CD14-positive monocyte (primary cell): ENCODE results near the gene PRPF31. TPM values are rescaled to one million over a fixed set of nuclear protein-coding genes. Genes with fewer than 3 reads are reported as not detected.

Source experiments
- DNase-seq, 3 donors: peaks; one replicate each; pipeline ENCODE4 v3.0.0-alpha.2; 2011 to 2022
- H2AFZ ChIP-seq: 2 replicates; pipeline ENCODE4 v1.6.0; 2012; ENCODE audit warnings: mild to moderate bottlenecking, low read depth, low read length, inconsistent platforms; ENCODE audit not compliant: insufficient read depth, poor library complexity, severe bottlenecking
- H3K27ac ChIP-seq, 2 donors: 1 replicate in 1 of 2; 2 replicates in 1 of 2; pipeline ENCODE4 v1.5.1; 2012 to 2013; ENCODE audit warnings: low read length in 2 of 2, control low read depth in 1 of 2, inconsistent platforms in 1 of 2, low read depth in 1 of 2, mild to moderate bottlenecking in 1 of 2
- H3K27me3 ChIP-seq, 2 donors: one replicate each; pipeline versions ENCODE4 v1.6.0 to v1.6.1; 2011 to 2013; ENCODE audit warnings: low read length in 2 of 2; ENCODE audit not compliant: control insufficient read depth in 2 of 2, insufficient read depth in 2 of 2
- H3K36me3 ChIP-seq, 2 donors: replicated peaks in 1 of 2; 1 replicate in 1 of 2; 2 replicates in 1 of 2; pipeline versions ENCODE4 v1.5.1 to v1.6.1; 2012 to 2013; ENCODE audit warnings: low read length in 2 of 2, control low read depth in 1 of 2, inconsistent platforms in 1 of 2, mild to moderate bottlenecking in 1 of 2; ENCODE audit not compliant: insufficient read depth in 2 of 2, control insufficient read depth in 1 of 2
- H3K4me1 ChIP-seq, 2 donors: 1 replicate in 1 of 2; 2 replicates in 1 of 2; pipeline versions ENCODE4 v1.5.1 to v1.6.1; 2012 to 2013; ENCODE audit warnings: low read length in 2 of 2, control low read depth in 1 of 2, inconsistent platforms in 1 of 2, mild to moderate bottlenecking in 1 of 2, moderate library complexity in 1 of 2; ENCODE audit not compliant: insufficient read depth in 2 of 2, control insufficient read depth in 1 of 2
- H3K4me2 ChIP-seq: replicated peaks from 2 replicates; pipeline ENCODE3; 2012; ENCODE audit warnings: low read length, moderate library complexity, mild to moderate bottlenecking; ENCODE audit not compliant: poor library complexity, severe bottlenecking; ENCODE audit errors: extremely low read depth
- H3K4me3 ChIP-seq, 3 experiments: fragments of 200-600 bp in 1 of 3; sonication (generic) in 1 of 3; replicated peaks in 1 of 3; 1 replicate in 2 of 3; 2 replicates in 1 of 3; pipeline ENCODE4 v1.5.1; 2011 to 2013; ENCODE audit warnings: low read length in 3 of 3, mild to moderate bottlenecking in 3 of 3, control low read depth in 2 of 3, low read depth in 2 of 3, inconsistent platforms in 1 of 3, moderate library complexity in 1 of 3
- H3K79me2 ChIP-seq: 2 replicates; pipeline ENCODE4 v1.6.0; 2012; ENCODE audit warnings: mild to moderate bottlenecking, control low read depth, inconsistent platforms, low read length, moderate library complexity; ENCODE audit not compliant: insufficient read depth
- H3K9ac ChIP-seq: 2 replicates; pipeline ENCODE4 v1.6.0; 2017; ENCODE audit warnings: low read length, mild to moderate bottlenecking; ENCODE audit not compliant: insufficient read depth, poor library complexity, severe bottlenecking
- H3K9me3 ChIP-seq, 2 donors: replicated peaks in 1 of 2; 1 replicate in 1 of 2; 2 replicates in 1 of 2; pipeline versions ENCODE4 v1.5.1 to v1.6.1; 2012 to 2013; ENCODE audit warnings: low read length in 2 of 2, control low read depth in 1 of 2; ENCODE audit not compliant: control insufficient read depth in 1 of 2, insufficient read depth in 1 of 2
- H4K20me1 ChIP-seq: 2 replicates; pipeline ENCODE4 v1.6.0; 2012; ENCODE audit warnings: mild to moderate bottlenecking, low read length, control low read depth, moderate library complexity; ENCODE audit not compliant: insufficient read depth
- H3K27ac Mint-ChIP-seq, 7 donors: one replicate each; pipeline ENCODE4 v1.8.0; 2020; ENCODE audit warnings: mild to moderate bottlenecking in 7 of 7, mixed read lengths in 7 of 7, moderate library complexity in 6 of 7, inconsistent platforms in 2 of 7
- H3K27me3 Mint-ChIP-seq, 3 donors: one replicate each; pipeline ENCODE4 v1.8.0; 2021 to 2022; ENCODE audit warnings: low read depth in 3 of 3, mild to moderate bottlenecking in 3 of 3, mixed read lengths in 3 of 3, moderate library complexity in 3 of 3, inconsistent platforms in 1 of 3
- H3K36me3 Mint-ChIP-seq, 2 donors: one replicate each; pipeline ENCODE4 v1.8.0; 2020; ENCODE audit warnings: mixed read lengths in 2 of 2, inconsistent platforms in 1 of 2, mild to moderate bottlenecking in 1 of 2
- H3K4me1 Mint-ChIP-seq: one replicate; pipeline ENCODE4 v1.8.0; 2020; ENCODE audit warnings: mild to moderate bottlenecking, mixed read lengths
- H3K4me3 Mint-ChIP-seq, 2 donors: one replicate each; pipeline ENCODE4 v1.8.0; 2020; ENCODE audit warnings: mild to moderate bottlenecking in 2 of 2, mixed read lengths in 2 of 2, moderate library complexity in 1 of 2
- H3K9me3 Mint-ChIP-seq, 7 donors: one replicate each; pipeline ENCODE4 v1.8.0; 2020 to 2022; ENCODE audit warnings: mixed read lengths in 7 of 7, mild to moderate bottlenecking in 6 of 7, moderate library complexity in 6 of 7, inconsistent platforms in 2 of 7
- CTCF ChIP-seq: fragments of 200-600 bp; IDR thresholded peaks from one replicate; pipeline ENCODE4 v1.8.0; 2022; ENCODE audit warnings: antibody characterized with exemption, mild to moderate bottlenecking
- WGBS: methylation state at CpG from one replicate; pipeline ENCODE4 v1.1.5; 2013; ENCODE audit warnings: missing lambda C conversion rate; ENCODE audit not compliant: insufficient coverage; 5-methylcytosine and 5-hydroxymethylcytosine counted together
- intact Hi-C, 2 donors: fragments of 100-400 bp; cut with micrococcal nuclease; formaldehyde crosslinking; loops; one replicate each; pipeline versions ENCODE4 v1.15.0 to v1.15.1; 2023
- polyA plus RNA-seq, 3 donors: library from polyadenylated mRNA; depleted of rRNA in 1 of 3; unstranded in 2 of 3; stranded (reverse) in 1 of 3; fragments of 300-500 nt in 2 of 3; fragments of >200 nt in 1 of 3; fragmentation: Illumina TruSeq in 2 of 3; gene quantifications; 1 replicate in 2 of 3; 2 replicates in 1 of 3; pipeline ENCODE4 v1.2.3, GENCODE V29; 2012 to 2021

Gene PRPF31
- polyA plus RNA-seq, 3 donors: 34.4 to 51.8 (median 37.6) TPM

DNA sequence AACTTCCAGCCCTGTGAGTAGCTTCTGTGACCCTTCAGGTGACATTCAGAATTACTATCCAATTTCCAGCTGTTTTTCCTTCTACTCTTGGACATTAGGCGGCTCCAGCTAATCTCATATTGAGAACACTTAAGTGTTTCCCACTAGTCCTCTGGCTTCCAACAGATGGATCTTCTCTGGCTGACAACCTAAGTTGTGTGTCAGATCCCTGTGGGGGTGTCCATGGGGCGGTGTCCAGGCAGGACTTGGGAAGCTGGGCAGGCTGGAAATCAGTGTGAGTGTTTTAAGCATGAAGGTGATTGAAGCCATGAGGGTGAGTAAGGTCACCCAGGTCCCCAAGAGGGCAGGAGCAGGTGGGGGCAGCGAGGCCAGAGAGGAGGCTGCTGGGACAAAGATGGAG lies 32.1 kb downstream of the PRPF31 start:
- Histone ChIP-seq H3K9me3 (no peaks in the 10 kb centered on the region), H4K20me1 (peaks cover 82% of the 10 kb centered on the region), H3K27ac (no peak overlapping the region), H3K36me3 (peaks cover 93 to 99% of the 10 kb centered on the region in 2 donors), H3K4me2 (no peak overlapping the region), H2AFZ (no peak overlapping the region), H3K9ac (no peak overlapping the region), H3K4me3 (no peak overlapping the region), H3K79me2 (peaks cover 8% of the 10 kb centered on the region), H3K4me1 (no peaks in the 10 kb centered on the region), H3K27me3 (no peaks in the 10 kb centered on the region)
- intact Hi-C loops: no loop called here
- no peak for TF ChIP-seq CTCF
- Mint-ChIP-seq H3K36me3 (peaks cover 87 to 98% of the 10 kb centered on the region in 2 donors), H3K27me3 (peaks cover 0 to 2% (median 0%) of the 10 kb centered on the region in 3 donors), H3K27ac (peak overlapping the region in 2 of 7 donors; percentile 6 to 9), H3K9me3 (no peaks in the 10 kb centered on the region), H3K4me1 (no peaks in the 10 kb centered on the region), H3K4me3 (no peak overlapping the region)
- no peak for DNase-seq
- 86% methylated on average over 1 of the region's 3 CpGs for WGBS

DNA sequence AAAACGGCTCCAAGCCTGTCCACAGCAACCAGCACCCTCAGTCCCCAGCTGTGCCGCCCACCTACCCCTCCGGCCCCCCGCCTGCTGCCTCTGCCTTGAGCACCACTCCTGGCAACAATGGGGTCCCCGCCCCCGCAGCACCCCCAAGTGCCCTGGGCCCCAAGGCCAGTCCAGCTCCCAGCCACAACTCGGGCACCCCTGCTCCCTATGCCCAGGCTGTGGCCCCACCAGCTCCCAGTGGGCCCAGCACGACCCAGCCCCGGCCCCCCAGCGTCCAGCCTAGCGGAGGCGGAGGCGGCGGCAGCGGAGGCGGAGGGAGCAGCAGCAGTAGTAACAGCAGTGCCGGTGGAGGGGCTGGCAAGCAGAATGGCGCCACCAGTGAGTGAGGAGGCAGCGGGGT lies 32.6 kb downstream of the PRPF31 start:
- H4K20me1 ChIP-seq: peaks cover 82% of the 10 kb centered on the region
- intact Hi-C loops: no loop called here
- H3K27me3 ChIP-seq: no peaks in the 10 kb centered on the region
- TF ChIP-seq CTCF: no peak
- peaks cover 92 to 99% of the 10 kb centered on the region in 2 donors for H3K36me3 ChIP-seq
- no peak for DNase-seq
- Mint-ChIP-seq H3K4me3 (no peak overlapping the region), H3K4me1 (no peaks in the 10 kb centered on the region), H3K36me3 (peaks cover 85 to 95% of the 10 kb centered on the region in 2 donors), H3K9me3 (no peaks in the 10 kb centered on the region), H3K27ac (peak overlapping the region in 1 of 7 donors; percentile 6), H3K27me3 (peaks cover 0 to 2% (median 0%) of the 10 kb centered on the region in 3 donors)
- H3K9ac ChIP-seq: no peak overlapping the region
- no peak overlapping the region for H3K4me3 ChIP-seq
- no peaks in the 10 kb centered on the region for H3K4me1 ChIP-seq
- peaks cover 3% of the 10 kb centered on the region for H3K79me2 ChIP-seq
- H3K9me3 ChIP-seq: no peaks in the 10 kb centered on the region
- no peak overlapping the region for H3K4me2 ChIP-seq
- no peak overlapping the region for H2AFZ ChIP-seq
- no peak overlapping the region for H3K27ac ChIP-seq
- WGBS: 94% methylated on average over 18 of the region's 19 CpGs
